GM19043 (cell line): Measurements from ENCODE around the gene DOCK8.

ENCODE experiments used
- ATAC-seq: cut with Tn5 transposase; IDR thresholded peaks from one replicate; pipeline ENCODE4 v1.9.1; 2021; ENCODE audit warnings: low read depth; ENCODE audit not compliant: unreplicated experiment

Gene DOCK8

DNA sequence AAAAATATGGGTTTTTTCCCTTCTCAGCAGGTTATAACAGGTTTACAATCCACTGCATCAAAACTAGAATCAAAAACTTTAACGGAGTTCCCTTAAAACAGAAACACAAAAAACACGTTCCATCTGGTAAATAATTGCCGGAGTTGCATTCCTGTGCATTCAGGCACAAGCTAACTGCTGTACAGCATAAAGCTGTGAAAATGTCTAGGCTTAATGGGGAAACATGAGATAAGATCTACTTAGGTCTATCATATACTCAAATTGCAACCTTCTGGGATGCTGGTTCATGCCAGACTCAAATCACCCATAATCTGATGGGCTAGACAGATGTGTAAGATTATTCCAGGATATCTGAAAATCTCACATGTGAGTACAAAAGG, 265.3 kb downstream of the DOCK8 start:
- no peak for ATAC-seq

DNA sequence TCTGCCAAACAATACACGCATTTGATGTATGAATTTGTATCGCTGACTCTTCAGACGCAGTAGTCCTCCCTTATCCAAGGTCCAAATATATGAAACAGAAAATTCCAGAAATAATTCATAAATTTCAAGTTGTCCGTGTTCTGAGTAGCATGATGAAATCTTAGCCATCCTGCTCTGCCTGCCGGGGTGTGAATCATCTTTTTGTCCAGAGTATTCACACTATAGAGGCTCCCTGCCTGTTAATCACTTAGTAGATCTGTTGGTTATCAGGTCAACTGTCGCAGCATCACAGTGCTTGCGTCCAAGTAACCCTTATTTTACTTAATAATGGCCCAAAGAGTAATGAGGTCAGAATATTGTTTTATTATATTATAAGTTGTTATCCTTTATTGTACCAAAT, 268.1 kb downstream of the DOCK8 start:
- no peak for ATAC-seq

DNA sequence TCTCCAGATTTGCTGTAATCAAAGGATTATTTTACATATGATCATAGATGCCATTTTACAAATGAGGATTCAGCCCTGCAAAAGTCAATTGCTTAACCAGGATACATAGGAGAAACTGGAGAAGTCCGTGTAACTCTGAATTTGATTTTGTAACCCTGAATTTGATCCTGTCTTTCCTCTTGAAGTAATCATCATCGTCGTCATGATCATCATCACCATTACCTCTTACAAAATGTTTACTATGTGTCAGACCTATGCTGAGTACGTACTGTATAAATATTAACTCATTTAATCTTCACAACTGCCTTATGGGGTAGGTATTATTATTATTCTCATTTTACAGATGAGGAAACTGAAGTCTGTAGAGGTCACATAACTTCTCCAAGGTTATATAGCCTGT, 271.5 kb downstream of the DOCK8 start:
- no peak for ATAC-seq

DNA sequence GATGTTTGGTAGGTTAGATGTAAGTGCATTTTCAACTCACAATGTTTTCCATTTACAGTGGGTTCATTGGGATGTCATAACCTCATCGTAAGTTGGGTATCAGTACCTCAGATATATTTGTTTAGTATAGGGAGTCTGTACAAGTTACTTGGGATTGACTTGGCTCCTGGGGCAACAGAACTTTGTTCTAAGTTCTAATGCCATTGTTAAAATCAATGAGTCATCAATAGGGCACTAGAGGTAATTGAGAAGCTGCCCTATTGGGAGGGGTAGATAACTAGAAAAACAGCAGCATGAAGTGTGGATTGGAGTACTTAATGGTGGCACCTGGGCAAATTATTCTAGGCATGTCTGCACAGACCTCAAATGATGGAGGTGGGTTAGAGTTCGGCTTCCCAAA, 272.8 kb downstream of the DOCK8 start:
- ATAC-seq, result no peak

DNA sequence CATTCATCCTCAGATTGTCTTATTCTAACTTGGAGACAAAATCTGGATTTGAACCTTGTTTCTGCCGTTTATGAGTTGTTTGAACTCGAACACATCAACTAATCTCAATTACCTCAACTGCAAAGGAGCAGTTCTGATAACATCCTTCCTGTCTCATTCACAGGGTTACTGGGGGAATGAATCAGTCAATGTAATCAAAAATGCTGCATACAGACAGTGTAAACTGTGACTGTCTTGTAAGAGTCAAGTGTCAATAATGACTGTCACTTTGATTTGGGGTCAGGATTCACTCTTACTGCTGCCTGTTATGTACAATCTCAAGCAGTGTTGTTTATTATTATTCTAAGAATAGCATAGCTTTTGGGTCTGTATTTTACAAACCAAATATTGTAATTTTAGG, 273.8 kb downstream of the DOCK8 start:
- ATAC-seq, result no peak

DNA sequence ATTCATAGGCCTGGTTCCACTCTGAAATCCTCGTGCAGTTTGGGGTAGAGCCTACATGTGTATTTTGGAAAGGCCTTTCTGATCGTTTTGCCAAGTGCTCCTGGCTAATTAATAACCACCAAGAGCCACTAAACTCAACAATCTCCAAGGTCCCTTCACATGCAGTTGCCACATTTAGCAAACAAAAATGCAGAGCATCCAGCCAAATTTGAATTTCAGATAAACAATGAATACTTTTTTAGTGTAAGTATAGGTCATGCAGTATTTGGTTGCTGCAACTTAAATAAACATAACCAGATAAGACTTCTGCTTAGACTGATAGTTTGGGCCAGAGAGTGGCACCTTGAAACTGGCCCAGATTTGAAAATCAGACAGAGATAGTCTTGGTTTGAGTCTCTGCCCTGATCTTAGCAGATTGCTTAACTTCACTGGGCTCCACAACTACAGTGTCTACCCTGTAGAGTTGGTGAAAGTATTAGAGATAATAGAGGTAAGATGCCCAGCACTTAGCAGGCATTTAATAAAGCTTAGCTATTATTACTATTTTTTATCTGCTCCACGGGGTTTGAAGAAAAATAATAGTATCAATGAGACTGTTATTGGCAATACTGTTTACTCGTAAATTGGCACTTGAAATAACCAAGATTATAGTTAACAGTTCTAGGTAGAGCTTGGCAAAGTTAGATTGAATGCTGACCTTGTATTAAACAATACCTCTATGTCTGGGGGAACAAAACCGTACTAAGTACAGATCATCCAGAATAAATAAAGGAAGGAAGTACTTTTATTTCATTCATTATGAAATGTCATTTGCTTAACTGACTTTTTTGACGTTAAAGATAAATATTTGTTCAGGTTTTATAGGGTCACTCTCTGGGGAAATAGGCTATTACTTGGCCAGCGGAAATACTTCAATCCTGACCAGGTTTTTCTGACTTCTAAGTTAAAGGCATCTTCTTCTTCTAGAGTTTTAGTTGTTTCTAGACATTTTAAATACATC, 274.8 kb downstream of the DOCK8 start:
- no peak for ATAC-seq

DNA sequence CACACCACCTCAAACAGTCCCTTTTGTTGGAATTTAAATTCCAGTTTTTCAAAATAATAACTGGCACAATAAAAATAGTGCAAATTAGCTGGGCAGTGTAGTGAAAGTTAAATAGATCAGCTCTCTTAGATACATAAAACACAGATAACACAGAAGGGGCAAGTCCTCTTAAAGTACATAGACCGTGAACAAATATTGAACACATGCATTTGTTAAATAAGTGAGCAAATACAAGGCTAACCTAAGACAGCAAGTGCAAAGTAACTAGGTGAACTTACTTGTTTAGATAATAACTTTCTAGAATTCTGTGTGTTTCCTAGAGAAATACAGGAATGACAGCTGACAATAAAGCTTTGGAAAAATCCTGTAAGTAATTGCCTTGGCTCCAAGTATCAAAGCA, 280.1 kb downstream of the DOCK8 start:
- no peak for ATAC-seq

DNA sequence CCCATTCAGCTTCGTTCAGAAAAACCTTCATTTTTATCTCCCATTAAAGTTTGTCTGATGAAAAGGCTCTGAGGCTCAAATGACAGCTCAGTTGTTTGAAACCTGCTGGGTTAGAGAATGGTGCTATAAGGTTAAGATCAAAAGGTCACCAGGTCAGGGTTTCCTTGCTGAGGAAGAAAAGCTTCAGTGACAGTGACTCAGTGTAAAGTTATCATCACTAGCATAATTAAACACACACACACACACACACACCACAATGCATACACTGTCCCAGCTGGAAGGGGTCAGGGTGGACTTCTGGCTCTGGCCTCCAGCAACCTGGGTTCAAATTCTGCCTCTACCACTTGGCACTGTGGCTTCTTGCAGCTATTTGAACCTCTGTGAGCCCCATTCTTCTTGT, 281.1 kb downstream of the DOCK8 start:
- no peak for ATAC-seq

DNA sequence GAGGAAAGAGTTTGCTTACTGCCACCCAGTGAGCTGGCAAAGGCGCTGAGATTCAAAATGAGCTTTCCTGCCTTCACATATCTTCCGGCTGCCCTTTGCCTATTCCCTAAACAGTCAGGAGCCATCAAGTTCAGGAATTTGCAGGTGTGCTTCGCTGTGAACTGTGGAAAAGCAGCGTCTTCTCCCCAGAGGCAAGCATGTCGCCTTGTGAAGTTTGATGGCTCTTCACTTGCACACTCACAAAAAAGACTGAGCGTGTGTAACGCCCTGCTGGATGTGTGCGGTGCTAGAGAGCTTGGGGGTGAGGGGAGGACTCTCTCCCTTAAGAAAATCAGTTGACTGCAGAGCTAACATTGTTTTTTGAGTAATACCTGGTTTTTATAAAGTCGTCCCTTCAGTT, 288.7 kb downstream of the DOCK8 start:
- ATAC-seq, result no peak

DNA sequence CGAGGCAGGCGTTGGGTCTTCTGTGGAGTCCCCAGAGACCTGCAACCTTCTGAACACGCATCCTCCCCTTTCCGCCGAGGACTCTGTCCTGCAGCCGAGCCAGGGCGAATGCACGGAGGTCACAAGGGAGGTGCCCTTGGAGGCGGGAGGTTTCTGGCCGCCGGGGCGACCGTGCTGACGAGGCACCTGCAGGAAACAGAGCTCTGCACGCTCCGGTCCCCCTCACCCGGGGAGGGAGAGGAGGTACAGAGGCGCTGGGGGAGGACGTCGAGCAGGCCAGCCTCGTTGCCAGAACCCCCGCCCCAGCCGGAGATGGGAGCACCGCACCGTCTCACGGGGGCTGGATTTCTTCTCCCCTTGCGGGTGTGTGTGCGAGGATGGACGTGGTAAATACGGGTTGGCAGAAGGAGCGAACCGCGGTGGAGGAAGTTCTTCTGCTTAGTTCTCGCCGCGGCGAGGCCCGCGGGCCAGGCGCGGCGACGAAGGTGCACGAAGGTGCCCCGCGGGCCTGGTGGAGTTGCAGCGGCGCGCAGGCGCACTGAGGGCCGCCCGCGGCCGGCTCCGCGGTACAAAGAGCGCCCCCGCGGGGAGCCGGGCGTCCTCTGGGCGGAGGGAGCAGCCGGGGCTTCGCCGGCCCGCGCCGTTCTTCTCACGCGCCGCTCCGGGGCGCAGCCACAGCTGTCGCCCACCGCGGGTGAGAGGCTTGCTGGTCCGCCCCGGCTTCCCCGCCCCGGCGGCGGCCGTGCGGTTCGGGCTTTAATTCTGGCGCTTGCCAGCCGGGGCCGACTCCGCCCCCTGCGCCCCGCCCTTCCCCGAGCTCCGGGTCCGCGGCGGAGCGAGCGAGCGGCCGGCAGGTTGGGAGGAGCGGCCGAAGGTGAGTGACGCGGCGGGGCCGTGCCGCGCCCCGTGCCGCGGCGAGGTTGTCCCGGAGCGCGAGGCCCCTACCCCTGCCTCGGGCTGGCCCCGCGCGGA, 289.5 kb downstream of the DOCK8 start, which contains the start of gene KANK1:
Gene KANK1 (plus strand): TSS at position 815 of the 972 bp plus-strand sequence.
- ATAC-seq, result peak; percentile 73

DNA sequence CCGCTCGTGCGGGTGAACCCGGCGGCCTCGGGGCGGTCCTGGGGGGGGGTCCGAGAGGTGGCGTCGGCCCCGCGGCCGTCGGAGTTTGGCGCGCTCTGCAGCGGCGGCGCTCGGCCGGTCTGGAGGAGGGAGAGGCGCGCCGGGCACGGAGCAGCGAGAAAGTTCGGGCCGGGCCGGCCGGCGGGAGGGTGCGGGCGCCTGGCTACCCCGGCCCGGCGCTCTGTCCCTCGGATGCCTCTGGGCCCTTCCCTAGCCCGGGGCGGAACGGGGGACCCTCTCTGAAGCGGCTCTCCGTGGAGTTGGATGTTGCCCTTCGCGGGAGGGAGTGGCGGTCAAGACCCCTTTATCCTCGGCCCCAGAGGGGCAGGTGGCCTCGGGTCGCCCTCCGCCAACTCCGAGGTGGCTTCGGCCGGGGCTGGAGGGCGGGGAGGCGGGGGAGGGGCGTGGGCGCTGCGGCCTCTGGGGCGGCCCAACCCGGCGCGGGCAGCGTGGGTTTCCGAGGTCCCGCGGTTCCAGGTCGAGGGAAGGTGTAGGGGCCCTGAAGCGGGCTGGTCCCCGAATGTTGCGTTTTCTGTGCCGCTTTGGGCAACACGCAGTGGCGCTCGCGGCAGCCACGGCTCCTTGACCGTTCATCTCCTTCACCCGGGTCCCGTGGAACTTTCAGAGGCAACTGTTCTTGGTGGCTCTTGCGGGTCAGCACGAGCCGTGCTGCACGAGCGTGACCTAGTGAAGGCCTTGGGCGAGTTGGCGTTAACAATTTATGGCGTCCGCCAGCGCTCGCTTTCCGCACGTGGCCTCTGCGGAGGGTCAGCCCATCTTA, 290.5 kb downstream of the DOCK8 start:
- peak; percentile 10 for ATAC-seq

DNA sequence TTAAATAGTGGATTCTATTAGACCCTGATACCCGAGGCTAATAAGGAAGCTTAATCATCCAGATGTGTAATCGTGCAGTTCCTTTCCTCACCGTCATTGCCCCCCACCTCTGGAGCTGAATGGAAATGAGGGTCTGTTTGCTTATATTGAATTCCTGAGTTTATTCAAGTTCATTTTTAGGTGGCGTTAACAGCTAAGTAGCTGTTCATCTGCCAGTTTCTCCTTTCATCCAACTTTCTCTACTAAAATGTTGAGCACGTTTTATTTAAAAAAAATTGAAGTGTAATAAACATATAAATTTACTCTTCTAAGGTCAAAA, 291.0 kb downstream of the DOCK8 start:
- no peak for ATAC-seq

DNA sequence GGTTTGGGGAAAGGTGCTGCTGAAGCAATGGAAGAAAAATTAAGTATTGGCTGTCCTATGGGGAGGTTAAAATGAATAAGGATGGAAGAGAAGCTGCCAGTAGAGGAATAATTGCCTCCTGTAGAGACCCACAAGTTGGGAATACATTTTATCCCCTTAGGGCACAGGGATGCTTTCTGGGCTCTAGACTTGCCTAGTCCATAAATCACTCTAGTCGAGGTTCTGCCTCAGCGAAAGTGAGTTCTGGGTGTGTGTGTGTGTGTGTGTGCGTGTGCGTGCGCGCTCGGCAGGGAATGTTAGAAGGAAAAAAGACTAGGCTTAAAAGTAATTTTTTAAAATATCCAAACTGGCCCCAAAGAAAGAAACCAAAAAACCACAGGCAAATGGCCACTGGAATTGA, 291.6 kb downstream of the DOCK8 start:
- no peak for ATAC-seq

DNA sequence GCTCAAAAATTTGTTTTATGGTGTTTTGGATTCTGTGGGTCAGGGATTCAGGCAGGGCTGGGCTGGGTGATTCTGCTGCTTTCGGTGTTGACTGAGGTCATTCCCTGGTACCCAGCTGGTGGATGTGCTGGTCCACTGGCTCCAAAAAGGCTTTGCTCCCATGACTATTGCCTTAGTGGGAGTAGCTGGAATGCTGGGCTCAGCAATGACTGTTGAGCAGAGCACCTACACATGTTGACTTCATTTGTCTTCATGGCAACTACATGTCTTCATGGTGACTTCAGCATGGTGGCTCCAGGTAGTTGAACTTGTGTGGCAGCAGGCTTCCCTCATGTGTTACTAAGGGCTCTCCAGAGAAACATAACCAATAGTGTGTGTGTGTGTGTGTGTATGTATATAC, 297.2 kb downstream of the DOCK8 start:
- ATAC-seq, result no peak

DNA sequence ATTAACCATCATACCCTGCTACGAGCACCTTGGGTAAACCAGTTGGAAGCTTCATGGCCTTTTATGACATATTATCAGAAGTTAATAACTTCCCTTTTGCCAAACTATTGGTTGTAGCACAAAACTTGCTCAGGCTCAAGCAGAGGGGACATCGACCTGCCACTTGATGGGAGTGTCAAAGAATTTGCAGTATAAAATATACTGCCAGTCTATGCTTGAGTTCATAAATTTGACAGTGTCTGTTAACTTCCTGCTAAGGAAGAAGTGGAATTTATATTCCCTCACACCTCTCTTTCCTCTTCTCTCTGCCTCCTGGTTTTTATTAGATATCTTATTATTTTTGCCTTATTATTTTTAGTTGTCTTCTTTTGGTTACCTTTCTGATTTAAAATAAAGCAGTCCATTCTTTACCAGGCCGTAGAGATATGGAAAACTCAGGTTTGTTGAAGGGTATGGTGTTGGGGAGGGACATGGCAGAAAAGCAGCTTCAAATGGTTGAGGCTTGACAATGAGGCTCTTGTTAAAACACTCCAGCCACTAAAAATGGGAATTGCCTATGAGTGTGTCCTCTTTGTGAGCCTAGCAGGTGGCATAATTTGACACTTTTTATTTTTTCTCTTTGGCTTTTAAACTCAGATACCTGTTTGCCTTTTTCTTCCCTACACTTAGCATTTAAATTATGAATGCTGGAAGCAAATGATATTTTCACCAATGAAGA, 298.0 kb downstream of the DOCK8 start:
- ATAC-seq, result no peak
